Measurements from ENCODE around the gene ARID1A. TPM values are rescaled to one million over a fixed set of nuclear protein-coding genes. Genes with fewer than 3 reads are reported as not detected.
"Not testable (repeated sequence)": the region's sequence is repeated elsewhere in the genome, so short reads cannot be mapped to it uniquely, and the experiment has no call there.

ARID1A gene
- total RNA-seq, 1 experiment from 2014 or later = 56.9 TPM

DNA sequence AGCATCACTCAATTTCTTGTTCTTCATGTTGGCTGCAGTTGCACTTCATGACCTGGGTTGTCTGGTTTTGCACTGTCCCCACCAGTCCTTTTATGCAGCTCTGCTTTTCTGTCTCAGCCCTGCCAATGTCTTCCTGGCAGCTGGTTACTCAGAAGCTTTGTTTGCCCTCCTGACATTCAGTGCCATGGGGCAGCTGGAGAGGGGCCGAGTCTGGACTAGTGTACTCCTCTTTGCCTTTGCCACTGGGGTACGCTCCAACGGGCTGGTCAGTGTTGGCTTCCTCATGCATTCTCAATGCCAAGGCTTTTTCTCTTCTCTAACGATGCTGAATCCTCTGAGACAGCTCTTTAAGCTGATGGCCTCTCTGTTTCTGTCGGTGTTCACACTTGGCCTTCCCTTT lies 98.6 kb downstream of the ARID1A start:
- TF ChIP-seq, protein P1, sequence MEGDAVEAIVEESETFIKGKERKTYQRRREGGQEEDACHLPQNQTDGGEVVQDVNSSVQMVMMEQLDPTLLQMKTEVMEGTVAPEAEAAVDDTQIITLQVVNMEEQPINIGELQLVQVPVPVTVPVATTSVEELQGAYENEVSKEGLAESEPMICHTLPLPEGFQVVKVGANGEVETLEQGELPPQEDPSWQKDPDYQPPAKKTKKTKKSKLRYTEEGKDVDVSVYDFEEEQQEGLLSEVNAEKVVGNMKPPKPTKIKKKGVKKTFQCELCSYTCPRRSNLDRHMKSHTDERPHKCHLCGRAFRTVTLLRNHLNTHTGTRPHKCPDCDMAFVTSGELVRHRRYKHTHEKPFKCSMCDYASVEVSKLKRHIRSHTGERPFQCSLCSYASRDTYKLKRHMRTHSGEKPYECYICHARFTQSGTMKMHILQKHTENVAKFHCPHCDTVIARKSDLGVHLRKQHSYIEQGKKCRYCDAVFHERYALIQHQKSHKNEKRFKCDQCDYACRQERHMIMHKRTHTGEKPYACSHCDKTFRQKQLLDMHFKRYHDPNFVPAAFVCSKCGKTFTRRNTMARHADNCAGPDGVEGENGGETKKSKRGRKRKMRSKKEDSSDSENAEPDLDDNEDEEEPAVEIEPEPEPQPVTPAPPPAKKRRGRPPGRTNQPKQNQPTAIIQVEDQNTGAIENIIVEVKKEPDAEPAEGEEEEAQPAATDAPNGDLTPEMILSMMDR (IDR thresholded peaks at IDR 0.05; ENCODE audit: unreplicated experiment) = no peak
- no TSS peak for BruUV-seq (replicated peaks)
- ChIA-PET CTCF (interaction anchor here (0.6 to 3.5 kb wide), 4 partner anchors 94 to 200 kb away, joined by 3 to 13 read pairs (median 3); no protein-coding TSS in a partner anchor), POLR2A (interaction anchor here (1.2 kb wide), 1 partner anchor 18 kb away, joined by 3 read pairs; no protein-coding TSS in a partner anchor)
- no peaks in the 10 kb centered on the region for H3K9me3 Mint-ChIP-seq (ENCODE audit: unreplicated experiment)
- peaks cover 31% of the 10 kb centered on the region for H3K36me3 Mint-ChIP-seq (ENCODE audit: insufficient read depth, unreplicated experiment)
- H3K4me1 Mint-ChIP-seq (ENCODE audit: insufficient read depth, unreplicated experiment) = peaks cover 2% of the 10 kb centered on the region
- H3K4me3 Mint-ChIP-seq (ENCODE audit: unreplicated experiment) = no peak overlapping the region
- intact Hi-C loops (cut with micrococcal nuclease) = no loop called here
- no peak for DNase-seq (ENCODE audit: unreplicated experiment)
- no peak overlapping the region for H3K27ac Mint-ChIP-seq (ENCODE audit: low read depth, unreplicated experiment)
- no peaks in the 10 kb centered on the region for H3K27me3 Mint-ChIP-seq (ENCODE audit: insufficient read depth, unreplicated experiment)

DNA sequence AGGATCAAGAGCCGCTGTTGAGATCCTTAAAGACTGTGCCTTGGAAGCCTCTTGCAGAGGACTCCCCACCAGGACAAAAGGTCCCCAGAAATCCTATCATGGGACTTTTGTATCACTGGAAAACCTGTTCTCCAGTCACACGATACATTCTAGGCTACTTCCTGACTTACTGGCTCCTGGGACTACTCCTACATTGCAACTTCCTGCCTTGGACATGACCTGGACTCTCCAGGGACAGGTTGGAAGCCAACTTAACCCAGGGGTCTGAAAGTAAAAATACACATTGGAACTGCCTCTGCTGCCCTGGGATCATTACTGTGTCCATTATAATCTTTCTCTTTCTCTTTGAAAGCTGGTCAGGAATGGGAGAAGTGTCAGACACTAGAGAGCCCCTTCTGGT lies 101.8 kb downstream of the ARID1A start:
- H3K4me3 Mint-ChIP-seq (ENCODE audit: unreplicated experiment) = no peak overlapping the region
- DNase-seq (ENCODE audit: unreplicated experiment) = no peak
- peaks cover 11% of the 10 kb centered on the region for H3K4me1 Mint-ChIP-seq (ENCODE audit: insufficient read depth, unreplicated experiment)
- no peaks in the 10 kb centered on the region for H3K9me3 Mint-ChIP-seq (ENCODE audit: unreplicated experiment)
- no peaks in the 10 kb centered on the region for H3K27me3 Mint-ChIP-seq (ENCODE audit: insufficient read depth, unreplicated experiment)
- no peak overlapping the region for H3K27ac Mint-ChIP-seq (ENCODE audit: low read depth, unreplicated experiment)
- H3K36me3 Mint-ChIP-seq (ENCODE audit: insufficient read depth, unreplicated experiment) = peaks cover 31% of the 10 kb centered on the region
- POLR2A ChIA-PET = interaction anchor here (0.9 to 1.0 kb wide), 2 partner anchors 8 to 195 kb away, joined by 3 read pairs; no protein-coding TSS in a partner anchor
- TF ChIP-seq, protein P1 (IDR thresholded peaks at IDR 0.05; ENCODE audit: unreplicated experiment) = no peak
- intact Hi-C loops (cut with micrococcal nuclease) = no loop called here
- CTCF ChIA-PET = interaction anchor here (0.5 to 5.1 kb wide), 7 partner anchors 7 to 199 kb away, joined by 3 to 37 read pairs (median 8); no protein-coding TSS in a partner anchor
- BruUV-seq (replicated peaks) = no TSS peak

DNA sequence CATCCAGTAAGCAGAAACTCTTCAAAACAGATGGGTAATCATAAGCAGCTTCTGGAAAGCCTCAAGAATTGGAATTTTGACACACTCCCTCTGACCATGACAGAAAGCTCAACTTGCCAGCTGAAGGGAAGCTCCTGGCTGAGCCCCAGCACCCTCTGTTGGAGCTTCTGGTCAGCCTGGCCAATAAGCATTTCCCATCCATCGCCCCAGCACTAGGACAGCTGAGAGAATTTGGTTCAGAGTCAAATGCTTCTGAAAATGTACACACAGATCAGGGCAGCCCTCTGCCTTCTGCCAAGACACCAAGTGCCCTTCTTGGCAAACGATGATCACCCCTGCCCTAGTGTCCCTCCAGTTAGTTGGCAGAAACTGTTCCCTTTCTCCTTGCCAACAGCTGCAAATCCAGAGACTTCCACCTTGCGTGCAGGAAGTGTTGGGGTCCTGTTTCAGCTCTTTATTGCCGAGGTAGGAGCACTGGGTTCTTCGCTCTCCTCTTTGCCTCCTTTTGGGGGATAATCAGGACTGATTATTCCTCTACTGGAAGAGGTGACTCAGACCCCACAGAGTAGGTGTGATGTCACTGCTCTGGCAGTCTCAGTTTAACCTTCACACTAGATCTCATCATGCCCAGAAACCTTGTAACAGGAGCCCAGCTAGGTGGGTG lies 103.8 kb downstream of the ARID1A start:
- no TSS peak for BruUV-seq (replicated peaks)
- no peak overlapping the region for H3K27ac Mint-ChIP-seq (ENCODE audit: low read depth, unreplicated experiment)
- TF ChIP-seq, protein P1 (IDR thresholded peaks at IDR 0.05; ENCODE audit: unreplicated experiment) = no peak
- no peaks in the 10 kb centered on the region for H3K27me3 Mint-ChIP-seq (ENCODE audit: insufficient read depth, unreplicated experiment)
- peaks cover 27% of the 10 kb centered on the region for H3K36me3 Mint-ChIP-seq (ENCODE audit: insufficient read depth, unreplicated experiment)
- ChIA-PET POLR2A (interaction anchor here (0.6 to 1.5 kb wide), 5 partner anchors 10 to 299 kb away, joined by 3 to 6 read pairs (median 4); partner anchors contain the start of gene SFN), CTCF (interaction anchor here (0.8 to 5.1 kb wide), 6 partner anchors 9 to 209 kb away, joined by 3 to 37 read pairs (median 4); no protein-coding TSS in a partner anchor)
- intact Hi-C loops (cut with micrococcal nuclease) = no loop called here
- H3K4me1 Mint-ChIP-seq (ENCODE audit: insufficient read depth, unreplicated experiment) = peaks cover 11% of the 10 kb centered on the region
- H3K4me3 Mint-ChIP-seq (ENCODE audit: unreplicated experiment) = no peak overlapping the region
- no peaks in the 10 kb centered on the region for H3K9me3 Mint-ChIP-seq (ENCODE audit: unreplicated experiment)
- DNase-seq (ENCODE audit: unreplicated experiment) = peak; percentile 70

DNA sequence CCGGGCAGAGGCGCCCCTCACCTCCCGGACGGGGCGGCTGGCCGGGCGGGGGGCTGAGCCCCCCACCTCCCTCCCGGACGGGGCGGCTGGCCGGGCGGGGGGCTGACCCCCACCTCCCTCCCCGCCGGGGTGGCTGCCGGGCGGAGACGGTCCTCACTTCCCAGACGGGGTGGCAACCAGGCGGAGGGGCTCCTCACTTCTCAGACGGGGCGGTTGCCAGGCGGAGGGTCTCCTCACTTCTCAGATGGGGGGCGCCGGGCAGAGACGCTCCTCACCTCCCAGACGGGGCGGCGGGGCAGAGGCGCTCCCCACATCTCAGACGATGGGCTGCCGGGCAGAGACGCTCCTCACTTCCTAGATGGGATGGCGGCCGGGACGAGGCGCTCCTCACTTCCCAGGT lies 108.1 kb downstream of the ARID1A start:
- H3K4me1 Mint-ChIP-seq (ENCODE audit: insufficient read depth, unreplicated experiment) = peaks cover 11% of the 10 kb centered on the region
- H3K27ac Mint-ChIP-seq (ENCODE audit: low read depth, unreplicated experiment); H3K27me3 Mint-ChIP-seq (ENCODE audit: insufficient read depth, unreplicated experiment); H3K9me3 Mint-ChIP-seq (ENCODE audit: unreplicated experiment); H3K36me3 Mint-ChIP-seq (ENCODE audit: insufficient read depth, unreplicated experiment); CTCF ChIA-PET; intact Hi-C loops (cut with micrococcal nuclease); POLR2A ChIA-PET; BruUV-seq (replicated peaks); H3K4me3 Mint-ChIP-seq (ENCODE audit: unreplicated experiment); DNase-seq (ENCODE audit: unreplicated experiment): not testable (repeated sequence)
